ENCODE results near the gene GPC6. TPM values are rescaled to one million over a fixed set of nuclear protein-coding genes. Genes with fewer than 3 reads are reported as not detected.

GPC6 gene
- total RNA-seq, 1 experiment from 2014 or later, result not detected

- H3K4me3 ChIP-seq, result no peak overlapping the region
- H3K4me2 ChIP-seq, result no peak overlapping the region
- TF ChIP-seq EZH2 (IDR thresholded peaks at IDR 0.05; ENCODE audit: low read depth), result no peak
- TF ChIP-seq, protein P1, sequence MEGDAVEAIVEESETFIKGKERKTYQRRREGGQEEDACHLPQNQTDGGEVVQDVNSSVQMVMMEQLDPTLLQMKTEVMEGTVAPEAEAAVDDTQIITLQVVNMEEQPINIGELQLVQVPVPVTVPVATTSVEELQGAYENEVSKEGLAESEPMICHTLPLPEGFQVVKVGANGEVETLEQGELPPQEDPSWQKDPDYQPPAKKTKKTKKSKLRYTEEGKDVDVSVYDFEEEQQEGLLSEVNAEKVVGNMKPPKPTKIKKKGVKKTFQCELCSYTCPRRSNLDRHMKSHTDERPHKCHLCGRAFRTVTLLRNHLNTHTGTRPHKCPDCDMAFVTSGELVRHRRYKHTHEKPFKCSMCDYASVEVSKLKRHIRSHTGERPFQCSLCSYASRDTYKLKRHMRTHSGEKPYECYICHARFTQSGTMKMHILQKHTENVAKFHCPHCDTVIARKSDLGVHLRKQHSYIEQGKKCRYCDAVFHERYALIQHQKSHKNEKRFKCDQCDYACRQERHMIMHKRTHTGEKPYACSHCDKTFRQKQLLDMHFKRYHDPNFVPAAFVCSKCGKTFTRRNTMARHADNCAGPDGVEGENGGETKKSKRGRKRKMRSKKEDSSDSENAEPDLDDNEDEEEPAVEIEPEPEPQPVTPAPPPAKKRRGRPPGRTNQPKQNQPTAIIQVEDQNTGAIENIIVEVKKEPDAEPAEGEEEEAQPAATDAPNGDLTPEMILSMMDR (conservative IDR thresholded peaks at IDR 0.05), result no peak
- no peaks in the 10 kb centered on the region for H3F3A ChIP-seq (ENCODE audit: insufficient read depth, low read depth)
- CTCF ChIA-PET, result no interaction called here
- H3K79me2 ChIP-seq (ENCODE audit: low read depth), result no peaks in the 10 kb centered on the region
- no peaks in the 10 kb centered on the region for H3K4me1 ChIP-seq (replicated peaks; ENCODE audit: insufficient read depth)
- no peaks in the 10 kb centered on the region for H3K36me3 ChIP-seq (ENCODE audit: low read depth)
- intact Hi-C loops (cut with micrococcal nuclease; ENCODE audit: unreplicated experiment), result no loop called here
- H3K27ac ChIP-seq, result no peak overlapping the region
- H3K9me2 ChIP-seq (ENCODE audit: insufficient read depth), result no peaks in the 10 kb centered on the region
- H4K20me1 ChIP-seq (ENCODE audit: insufficient read depth), result no peaks in the 10 kb centered on the region
- H3K27me3 ChIP-seq (ENCODE audit: insufficient read depth, low read depth), result no peaks in the 10 kb centered on the region
- no peak for DNase-seq
- H2AFZ ChIP-seq, result no peak overlapping the region
- no TSS peak for BruUV-seq (replicated peaks)
- no peaks in the 10 kb centered on the region for H3K9me3 ChIP-seq (ENCODE audit: insufficient read depth, low read depth)
- POLR2A ChIA-PET (ENCODE audit: unreplicated experiment), result no interaction called here
Observed at GRCh38 chr13:93220073-93220472, 6.5 kb upstream of the GPC6 start.

- H3K36me3 ChIP-seq (ENCODE audit: low read depth), result no peaks in the 10 kb centered on the region
- no peaks in the 10 kb centered on the region for H4K20me1 ChIP-seq (ENCODE audit: insufficient read depth)
- no peak for TF ChIP-seq EZH2 (IDR thresholded peaks at IDR 0.05; ENCODE audit: low read depth)
- TF ChIP-seq, protein P1 (conservative IDR thresholded peaks at IDR 0.05), result no peak
- H3K27me3 ChIP-seq (ENCODE audit: insufficient read depth, low read depth), result peaks cover 23% of the 10 kb centered on the region
- H3K4me2 ChIP-seq, result no peak overlapping the region
- no peaks in the 10 kb centered on the region for H3F3A ChIP-seq (ENCODE audit: insufficient read depth, low read depth)
- H3K9me2 ChIP-seq (ENCODE audit: insufficient read depth), result no peaks in the 10 kb centered on the region
- DNase-seq, result no peak
- no peak overlapping the region for H2AFZ ChIP-seq
- CTCF ChIA-PET, result no interaction called here
- H3K9me3 ChIP-seq (ENCODE audit: insufficient read depth, low read depth), result no peaks in the 10 kb centered on the region
- intact Hi-C loops (cut with micrococcal nuclease; ENCODE audit: unreplicated experiment), result no loop called here
- no peaks in the 10 kb centered on the region for H3K4me1 ChIP-seq (replicated peaks; ENCODE audit: insufficient read depth)
- H3K79me2 ChIP-seq (ENCODE audit: low read depth), result no peaks in the 10 kb centered on the region
- H3K4me3 ChIP-seq, result no peak overlapping the region
- H3K27ac ChIP-seq, result no peak overlapping the region
- BruUV-seq (replicated peaks), result no TSS peak
- POLR2A ChIA-PET (ENCODE audit: unreplicated experiment), result no interaction called here
Observed at GRCh38 chr13:93222976-93223375, 3.6 kb upstream of the GPC6 start.

GRCh38 chr13:93224535-93224934 lies 2.1 kb upstream of the GPC6 start:
- no peaks in the 10 kb centered on the region for H4K20me1 ChIP-seq (ENCODE audit: insufficient read depth)
- no peak overlapping the region for H2AFZ ChIP-seq
- no peaks in the 10 kb centered on the region for H3K79me2 ChIP-seq (ENCODE audit: low read depth)
- peaks cover 32% of the 10 kb centered on the region for H3K27me3 ChIP-seq (ENCODE audit: insufficient read depth, low read depth)
- no peaks in the 10 kb centered on the region for H3K9me2 ChIP-seq (ENCODE audit: insufficient read depth)
- no peak overlapping the region for H3K4me3 ChIP-seq
- peak in 1 of 2 experiments; percentile 34 for DNase-seq
- TF ChIP-seq, protein P1 (conservative IDR thresholded peaks at IDR 0.05), result no peak
- no peak for TF ChIP-seq EZH2 (IDR thresholded peaks at IDR 0.05; ENCODE audit: low read depth)
- no peaks in the 10 kb centered on the region for H3K36me3 ChIP-seq (ENCODE audit: low read depth)
- no peak overlapping the region for H3K4me2 ChIP-seq
- no peaks in the 10 kb centered on the region for H3F3A ChIP-seq (ENCODE audit: insufficient read depth, low read depth)
- intact Hi-C loops (cut with micrococcal nuclease; ENCODE audit: unreplicated experiment), result no loop called here
- ChIA-PET CTCF (no interaction called here), POLR2A (ENCODE audit: unreplicated experiment) (no interaction called here)
- no peak overlapping the region for H3K27ac ChIP-seq
- 0 out of 2 replicates have a peak, but pooled peaks cover under 1% of the 10 kb centered on the region for H3K4me1 ChIP-seq (replicated peaks; ENCODE audit: insufficient read depth)
- no peaks in the 10 kb centered on the region for H3K9me3 ChIP-seq (ENCODE audit: insufficient read depth, low read depth)
- BruUV-seq (replicated peaks), result no TSS peak
